EL (cell line): Measurements from ENCODE around the gene RIMKLB.
"Not testable (repeated sequence)": the region's sequence is repeated elsewhere in the genome, so short reads cannot be mapped to it uniquely, and the experiment has no call there.

ENCODE experiments used
- DNase-seq: peaks from one replicate; pipeline ENCODE4 v3.0.0-alpha.2; 2016

Gene RIMKLB

GRCh38 chr12:8779862-8780261 is 82.1 kb downstream of the RIMKLB start:
- no peak for DNase-seq

- peak; percentile 10 for DNase-seq
These were observed 82.6 kb downstream of the RIMKLB start for GRCh38 chr12:8780389-8780788.

DNA sequence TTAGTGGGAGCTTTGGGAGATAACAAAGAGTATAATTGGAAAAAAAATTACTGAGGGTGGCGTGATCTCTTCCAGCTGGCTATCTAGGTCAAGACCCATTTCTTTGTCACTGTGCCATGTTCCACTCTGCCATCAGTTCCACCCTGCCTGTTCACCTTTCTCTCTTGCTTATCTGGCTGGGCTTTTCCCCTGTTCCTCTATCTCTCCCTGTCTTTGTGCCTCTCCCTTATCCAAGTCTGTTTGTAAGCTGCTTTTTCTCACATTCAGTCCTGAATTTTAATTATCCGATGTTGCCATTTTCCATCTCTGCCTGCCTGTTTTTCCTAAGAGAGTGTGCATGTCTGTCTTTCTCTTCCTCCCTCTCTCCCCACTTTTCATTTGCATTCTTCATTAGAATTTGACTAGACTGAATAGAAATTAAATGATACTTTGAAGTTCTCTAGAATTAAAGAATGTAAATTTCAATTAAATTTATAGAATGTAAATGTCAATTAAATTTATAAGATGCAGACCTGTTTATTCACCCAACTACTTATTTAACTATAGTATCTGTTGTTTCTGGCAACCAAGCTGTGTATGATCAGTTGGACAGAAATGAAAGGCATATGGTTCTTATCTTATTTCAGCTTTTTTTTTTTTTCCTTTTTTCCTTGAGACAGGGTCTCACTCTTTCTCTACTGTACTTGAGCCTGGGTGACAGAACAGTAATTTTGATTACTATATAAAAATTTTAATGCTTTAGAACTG is 83.8 kb downstream of the RIMKLB start:
- DNase-seq: no peak

DNA sequence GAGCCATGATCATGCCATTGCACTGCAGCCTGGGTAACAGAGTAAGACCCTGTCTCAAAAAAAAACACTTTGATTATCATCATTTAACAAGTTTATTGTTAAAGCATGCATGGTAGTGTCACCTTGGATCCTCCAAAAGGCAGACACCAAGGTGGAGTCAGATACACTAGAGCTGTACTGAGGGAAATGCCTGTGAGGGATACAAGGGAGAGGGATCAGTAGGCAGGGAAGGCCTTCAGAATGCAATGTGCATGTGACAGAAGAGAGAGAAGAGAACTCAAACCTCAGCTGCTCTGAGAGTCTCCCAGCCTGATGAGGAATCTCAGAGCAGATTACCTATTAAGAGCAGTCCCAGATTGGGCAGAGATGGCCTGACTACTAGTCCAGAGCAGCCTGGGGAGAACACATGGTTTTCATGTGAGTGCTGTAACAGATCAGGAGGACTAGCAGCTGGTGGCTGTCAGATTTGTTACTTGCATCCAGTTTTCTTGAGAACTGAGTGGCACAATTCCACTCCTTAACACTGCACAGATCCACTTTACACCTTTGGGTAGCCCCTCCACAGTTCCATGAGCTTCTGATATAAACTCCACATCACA is 86.6 kb downstream of the RIMKLB start:
- DNase-seq: no peak

GRCh38 chr12:8785499-8785898 is 87.7 kb downstream of the RIMKLB start:
- DNase-seq: no peak

DNA sequence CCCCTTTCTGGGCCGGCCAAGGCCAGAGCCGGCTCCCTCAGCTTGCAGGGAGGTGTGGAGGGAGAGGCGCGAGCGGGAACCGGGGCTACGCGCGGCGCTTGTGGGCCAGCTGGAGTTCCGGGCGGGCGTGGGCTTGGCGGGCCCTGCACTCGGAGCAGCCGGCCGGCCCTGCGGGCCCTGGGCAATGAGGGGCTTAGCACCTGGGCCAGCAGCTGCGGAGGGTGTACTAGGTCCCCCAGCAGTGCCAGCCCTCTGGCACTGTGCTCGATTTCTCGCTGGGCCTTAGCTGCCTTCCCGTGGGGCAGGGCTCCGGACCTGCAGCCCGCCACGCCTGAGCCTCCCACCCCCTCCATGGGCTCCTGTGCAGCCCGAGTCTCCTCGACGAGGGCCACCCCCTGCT is 89.4 kb downstream of the RIMKLB start:
- DNase-seq: not testable (repeated sequence)

DNA sequence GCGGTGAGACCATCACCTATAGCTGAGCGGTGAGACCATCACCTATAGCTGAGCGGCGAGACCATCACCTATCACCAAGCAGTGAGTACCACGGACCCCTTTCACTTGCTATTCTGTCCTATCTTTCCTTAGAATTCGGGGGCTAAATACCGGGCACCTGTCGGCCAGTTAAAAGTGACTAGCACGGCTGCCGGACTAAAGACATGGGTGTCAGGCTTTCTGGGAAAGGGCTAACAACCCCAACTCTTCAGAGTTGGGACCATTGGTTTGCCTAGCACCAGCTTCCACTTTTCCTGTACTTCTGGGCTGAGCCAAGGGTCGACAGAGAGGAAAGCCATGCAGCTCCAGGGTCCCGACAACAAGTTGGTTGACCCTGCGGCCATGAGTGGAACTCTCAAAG is 90.9 kb downstream of the RIMKLB start:
- not testable (repeated sequence) for DNase-seq

DNA sequence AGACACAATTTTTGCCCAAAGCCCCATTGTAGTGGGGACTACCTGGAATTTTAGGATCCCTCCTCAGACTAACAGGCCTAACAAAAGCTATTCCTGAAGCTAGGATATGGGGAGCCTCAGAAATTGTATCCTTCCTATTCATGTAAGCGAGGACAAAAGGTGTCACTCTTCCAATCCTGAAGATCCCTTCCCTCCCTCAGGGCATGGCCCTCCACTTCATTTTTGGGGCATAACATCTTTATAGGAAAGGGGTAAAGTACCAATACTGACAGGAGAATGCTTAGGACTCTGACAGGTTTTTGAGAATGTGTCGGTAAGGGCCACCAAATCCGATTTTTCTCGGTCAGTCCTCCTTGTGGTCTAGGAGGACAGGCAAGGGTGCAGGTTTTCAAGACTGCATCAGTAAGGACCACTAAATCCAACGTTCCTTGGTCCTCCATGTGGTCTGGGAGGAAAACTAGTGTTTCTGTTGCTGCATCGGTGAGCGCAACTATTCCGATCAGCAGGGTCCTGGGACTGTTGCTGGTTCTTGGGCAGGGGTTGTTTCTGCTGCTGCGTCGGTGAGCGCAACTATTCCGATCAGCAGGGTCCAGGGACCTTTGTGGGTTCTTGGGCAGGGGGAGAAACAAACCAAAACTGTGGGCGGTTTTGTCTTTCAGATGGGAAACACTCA is 91.7 kb downstream of the RIMKLB start:
- not testable (repeated sequence) for DNase-seq

DNA sequence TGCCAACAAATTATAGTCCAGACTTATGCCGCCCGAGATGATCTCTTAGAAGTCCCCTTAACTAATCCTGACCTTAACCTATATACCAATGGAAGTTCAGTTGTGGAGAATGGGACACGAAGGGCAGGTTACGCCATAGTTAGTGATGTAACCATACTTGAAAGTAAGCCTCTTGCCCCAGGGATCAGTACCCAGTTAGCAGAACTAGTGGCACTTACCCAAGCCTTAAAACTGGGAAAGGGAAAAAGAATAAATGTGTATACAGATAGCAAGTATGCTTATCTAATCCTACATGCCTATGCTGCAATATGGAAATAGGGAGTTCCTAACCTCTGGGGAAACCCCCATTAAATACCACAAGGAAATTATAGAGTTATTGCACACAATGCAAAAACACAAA is 95.4 kb downstream of the RIMKLB start:
- not testable (repeated sequence) for DNase-seq

GRCh38 chr12:8794611-8795010 is 96.8 kb downstream of the RIMKLB start:
- not testable (repeated sequence) for DNase-seq

DNA sequence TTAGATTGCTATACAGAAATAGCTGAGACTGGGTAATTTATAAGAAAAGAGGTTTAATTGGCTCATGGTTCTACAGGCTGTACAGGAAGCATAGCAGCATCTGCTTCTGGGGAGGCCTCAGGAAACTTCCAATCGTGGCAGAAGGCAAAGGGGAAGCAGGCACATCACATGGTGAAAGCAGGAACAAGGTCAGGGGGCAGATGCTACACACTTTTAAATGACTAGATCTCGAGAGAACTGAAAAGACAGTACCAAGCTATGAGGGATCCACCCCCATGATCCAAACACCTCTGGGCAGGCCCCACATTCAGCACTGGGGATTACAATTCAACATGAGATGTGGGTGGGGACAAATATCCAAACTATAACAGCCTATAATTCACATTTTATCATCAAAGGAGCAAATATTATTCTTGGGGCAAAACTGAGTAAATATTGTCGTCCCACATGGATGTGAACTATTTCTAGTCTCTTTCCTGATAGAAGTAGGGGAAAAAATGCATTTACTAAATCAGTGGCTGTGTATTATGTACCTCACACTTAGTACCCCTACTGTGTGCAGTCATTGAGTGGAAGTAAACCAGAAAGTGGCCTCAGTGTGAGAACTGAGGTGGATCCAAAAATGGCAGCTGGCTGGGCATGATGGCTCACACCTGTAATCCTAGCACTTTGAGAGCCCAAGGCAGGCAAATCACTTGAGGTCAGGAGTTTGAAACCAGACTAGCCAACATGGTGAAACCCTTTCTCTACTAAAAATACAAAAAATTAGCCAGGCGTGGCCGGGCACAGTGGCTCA is 99.2 kb downstream of the RIMKLB start:
- DNase-seq: no peak

GRCh38 chr12:8801213-8801612 is 103.4 kb downstream of the RIMKLB start:
- not testable (repeated sequence) for DNase-seq

DNA sequence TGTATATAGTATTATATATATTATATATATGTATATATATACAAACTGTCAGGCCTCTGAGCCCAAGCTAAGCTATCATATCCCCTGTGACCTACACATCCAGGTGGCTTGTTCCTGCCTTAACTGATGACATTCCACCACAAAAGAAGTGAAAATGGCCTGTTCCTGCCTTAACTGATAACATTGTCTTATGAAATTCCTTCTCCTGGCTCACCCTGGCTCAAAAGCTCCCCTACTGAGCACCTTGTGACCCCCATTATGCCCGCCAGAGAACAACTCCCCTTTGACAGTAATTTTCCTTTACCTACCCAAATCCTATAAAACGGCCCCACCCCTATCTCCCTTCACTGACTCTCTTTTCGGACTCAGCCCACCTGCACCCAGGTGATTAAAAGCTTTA is 107.0 kb downstream of the RIMKLB start:
- DNase-seq: not testable (repeated sequence)

GRCh38 chr12:8805487-8805886 is 107.7 kb downstream of the RIMKLB start:
- DNase-seq: not testable (repeated sequence)

DNA sequence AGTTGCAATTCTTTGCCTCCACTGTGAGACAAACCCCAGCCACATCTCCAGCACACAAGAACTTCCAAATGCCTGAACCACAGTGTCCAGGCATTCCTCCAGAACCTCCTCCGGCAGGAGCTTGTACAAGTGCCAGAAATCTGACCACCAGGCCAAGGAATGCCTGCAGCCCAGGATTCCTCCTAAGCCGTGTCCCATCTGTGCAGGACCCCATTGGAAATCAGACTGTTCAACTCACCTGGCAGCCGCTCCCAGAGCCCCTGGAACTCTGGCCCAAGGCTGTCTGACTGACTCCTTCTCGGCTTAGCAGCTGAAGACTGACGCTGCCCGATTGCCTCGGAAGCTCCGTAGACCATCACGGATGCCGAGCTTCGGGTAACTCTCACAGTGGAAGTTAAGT is 109.3 kb downstream of the RIMKLB start:
- peak; percentile 9 for DNase-seq

DNA sequence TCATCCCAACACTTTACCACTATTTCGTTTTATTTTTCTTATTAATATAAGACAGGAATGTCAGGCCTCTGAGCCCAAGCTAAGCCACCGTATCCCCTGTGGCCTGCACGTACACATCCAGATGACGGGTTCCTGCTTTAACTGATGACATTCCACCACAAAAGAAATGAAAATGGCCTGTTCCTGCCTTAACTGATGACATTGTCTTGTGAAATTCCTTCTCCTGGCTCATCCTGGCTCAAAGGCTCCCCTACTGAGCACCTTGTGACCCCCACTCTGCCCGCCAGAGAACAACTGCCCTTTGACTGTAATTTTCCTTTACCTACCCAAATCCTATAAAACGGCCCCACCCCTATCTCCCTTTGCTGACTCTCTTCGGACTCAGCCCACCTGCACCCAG is 112.3 kb downstream of the RIMKLB start:
- not testable (repeated sequence) for DNase-seq

DNA sequence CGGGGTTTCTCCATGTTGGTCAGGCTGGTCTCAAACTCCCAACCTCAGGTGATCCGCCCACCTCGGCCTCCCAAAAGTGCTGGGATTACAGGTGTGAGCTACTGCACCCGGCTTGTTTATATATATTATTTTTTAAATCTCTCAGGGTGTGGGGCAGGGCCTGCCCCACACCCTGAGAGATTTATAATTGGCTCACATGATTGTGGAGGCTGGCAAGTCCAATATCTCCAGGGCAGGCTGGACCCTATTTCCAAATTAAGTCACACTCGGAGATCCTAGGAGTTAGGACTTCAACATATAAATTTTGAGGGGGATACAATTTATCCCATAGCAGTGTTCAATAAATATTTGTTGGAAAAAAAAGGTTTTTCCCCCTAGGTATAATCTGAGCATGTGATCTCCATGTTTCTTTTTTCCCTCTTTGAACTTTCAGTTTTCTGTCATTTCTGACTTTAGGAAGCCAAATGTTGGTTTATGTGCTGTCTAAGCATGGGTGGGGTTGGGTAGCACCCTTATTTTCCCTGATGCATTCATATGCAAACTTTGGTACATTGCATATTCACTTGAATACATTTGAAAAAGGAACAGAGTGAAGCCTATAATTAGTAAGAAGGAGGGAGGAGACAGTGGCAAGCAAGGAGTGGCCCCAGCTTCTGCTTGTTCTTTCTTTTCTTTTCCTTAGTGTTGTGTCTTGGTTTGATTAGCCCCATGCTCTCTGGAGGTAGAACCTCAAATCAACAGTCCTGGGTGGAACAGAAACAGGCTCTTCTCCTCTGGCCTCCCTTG is 116.0 kb downstream of the RIMKLB start:
- no peak for DNase-seq

DNA sequence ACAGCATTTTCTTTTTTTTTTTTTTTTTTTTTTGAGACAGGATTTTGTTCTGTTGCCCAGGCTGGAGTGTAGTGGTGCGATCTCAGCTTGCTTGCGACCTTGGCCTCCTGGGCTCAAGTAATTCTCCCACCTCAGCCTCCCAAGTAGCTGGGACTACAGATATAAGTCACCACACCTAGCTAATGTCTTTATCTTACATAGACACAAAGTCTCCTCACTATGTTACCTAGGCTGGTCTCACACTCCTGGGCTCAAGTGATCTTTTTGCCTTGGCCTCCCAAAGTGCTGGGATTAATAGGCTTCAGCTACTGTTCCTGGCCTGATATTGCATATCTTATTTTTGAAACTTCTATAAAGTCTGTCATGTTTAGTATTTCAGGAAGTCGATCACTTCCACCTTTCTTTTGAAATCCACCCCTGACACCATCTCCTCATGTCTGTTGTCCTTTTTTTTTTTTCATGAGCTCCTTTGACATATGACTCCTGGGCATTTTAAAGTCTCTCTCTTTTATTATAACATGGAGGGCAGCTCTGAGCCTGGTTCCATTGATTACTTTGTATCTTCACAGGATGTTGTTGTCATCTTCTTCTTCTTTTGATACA is 118.8 kb downstream of the RIMKLB start:
- DNase-seq: no peak

- no peak for DNase-seq
These were observed 120.1 kb downstream of the RIMKLB start for GRCh38 chr12:8817856-8818255.

- no peak for DNase-seq
These were observed 120.7 kb downstream of the RIMKLB start for GRCh38 chr12:8818526-8818925.

DNA sequence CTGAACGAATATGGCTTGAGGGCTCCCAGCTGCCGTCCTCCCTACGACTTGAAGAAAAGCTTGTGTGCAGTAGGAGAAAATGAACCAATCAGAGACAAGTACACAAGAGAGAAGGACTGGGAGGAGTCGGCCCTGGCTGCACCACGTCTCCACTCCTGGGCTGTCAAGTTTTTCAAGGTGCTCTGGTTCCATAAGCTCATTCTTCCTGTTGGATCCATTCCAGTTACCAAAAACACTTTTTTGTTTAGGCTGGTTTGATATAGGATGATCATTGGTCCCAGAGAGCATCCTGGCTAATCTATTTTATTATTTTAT is 121.8 kb downstream of the RIMKLB start:
- no peak for DNase-seq
